DND-41 (cell line): ENCODE data around the gene ASIC4.

ENCODE experiments used
- EZH2 ChIP-seq: IDR thresholded peaks from 3 replicates; pipeline ENCODE4 v1.6.1; 2012; ENCODE audit warnings: borderline replicate concordance, low read depth, mild to moderate bottlenecking, moderate library complexity, low read length, inconsistent platforms; ENCODE audit not compliant: severe bottlenecking
- TF ChIP-seq, protein P1 (sequence below): IDR thresholded peaks from 2 replicates; pipeline ENCODE4 v1.5.1; 2012; ENCODE audit warnings: borderline replicate concordance, low read length, moderate library complexity, mild to moderate bottlenecking; ENCODE audit not compliant: poor library complexity, severe bottlenecking; ENCODE audit errors: extremely low read depth

- TF ChIP-seq, protein P1, sequence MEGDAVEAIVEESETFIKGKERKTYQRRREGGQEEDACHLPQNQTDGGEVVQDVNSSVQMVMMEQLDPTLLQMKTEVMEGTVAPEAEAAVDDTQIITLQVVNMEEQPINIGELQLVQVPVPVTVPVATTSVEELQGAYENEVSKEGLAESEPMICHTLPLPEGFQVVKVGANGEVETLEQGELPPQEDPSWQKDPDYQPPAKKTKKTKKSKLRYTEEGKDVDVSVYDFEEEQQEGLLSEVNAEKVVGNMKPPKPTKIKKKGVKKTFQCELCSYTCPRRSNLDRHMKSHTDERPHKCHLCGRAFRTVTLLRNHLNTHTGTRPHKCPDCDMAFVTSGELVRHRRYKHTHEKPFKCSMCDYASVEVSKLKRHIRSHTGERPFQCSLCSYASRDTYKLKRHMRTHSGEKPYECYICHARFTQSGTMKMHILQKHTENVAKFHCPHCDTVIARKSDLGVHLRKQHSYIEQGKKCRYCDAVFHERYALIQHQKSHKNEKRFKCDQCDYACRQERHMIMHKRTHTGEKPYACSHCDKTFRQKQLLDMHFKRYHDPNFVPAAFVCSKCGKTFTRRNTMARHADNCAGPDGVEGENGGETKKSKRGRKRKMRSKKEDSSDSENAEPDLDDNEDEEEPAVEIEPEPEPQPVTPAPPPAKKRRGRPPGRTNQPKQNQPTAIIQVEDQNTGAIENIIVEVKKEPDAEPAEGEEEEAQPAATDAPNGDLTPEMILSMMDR, result no peak
- no peak for TF ChIP-seq EZH2
Measured at GRCh38 chr2:219569635-219570034, 55.4 kb downstream of the ASIC4 start.
